HCT116 (cell line): ENCODE results near the gene TXLNB.

Experiments used
- CEBPB ChIP-seq: IDR thresholded peaks from 2 replicates; pipeline ENCODE4 v1.6.1; 2012; ENCODE audit warnings: low read depth
- EZH2 ChIP-seq: fragments of 200-600 bp; sonication (generic); IDR thresholded peaks from 2 replicates; pipeline ENCODE4 v1.6.1; 2017; ENCODE audit warnings: antibody characterized with exemption, mixed run types
- POLR2A ChIP-seq: IDR thresholded peaks from 2 replicates; pipeline ENCODE4 v1.7.0; 2011; ENCODE audit warnings: borderline replicate concordance; ENCODE audit not compliant: insufficient read depth, insufficient read length; ENCODE audit errors: extremely low read depth
- POLR2AphosphoS5 ChIP-seq: IDR thresholded peaks from 2 replicates; pipeline ENCODE4 v1.6.1; 2011; ENCODE audit warnings: mild to moderate bottlenecking, low read depth, low read length, moderate library complexity
- RAD21 ChIP-seq: IDR thresholded peaks from 2 replicates; pipeline ENCODE4 v1.6.1; 2012; ENCODE audit warnings: low read depth, mild to moderate bottlenecking
- SRF ChIP-seq: IDR thresholded peaks from 2 replicates; pipeline ENCODE4 v1.6.1; 2012; ENCODE audit warnings: low read depth
- ZNF274 ChIP-seq: fragments of 200-500 bp; sonication (Bioruptor generic); IDR thresholded peaks from 2 replicates; pipeline ENCODE4 v1.6.1; 2014; ENCODE audit warnings: mild to moderate bottlenecking, low read depth, low read length, inconsistent platforms
- TF ChIP-seq, protein P1 (sequence below): IDR thresholded peaks from 2 replicates; pipeline ENCODE4 v1.6.1; 2012; ENCODE audit warnings: low read depth
- TF ChIP-seq, protein P2 (sequence below), 3 experiments: fragments of 200-600 bp in 1 of 3; sonication (generic) in 1 of 3; IDR thresholded peaks in 2 of 3; conservative IDR thresholded peaks in 1 of 3; 2 replicates each; pipeline ENCODE4 v1.5.1; 2012 to 2017; ENCODE audit warnings: low read depth in 2 of 3, low read length in 2 of 3, antibody characterized with exemption in 1 of 3, borderline replicate concordance in 1 of 3, control low read depth in 1 of 3, mild to moderate bottlenecking in 1 of 3, mixed read lengths in 1 of 3, mixed run types in 1 of 3, moderate library complexity in 1 of 3; ENCODE audit not compliant: insufficient read depth in 1 of 3
- TF ChIP-seq, protein P3 (sequence below): IDR thresholded peaks from 2 replicates; pipeline ENCODE4 v1.6.1; 2012
- TF ChIP-seq, protein P4 (sequence below): IDR thresholded peaks from 2 replicates; pipeline ENCODE4 v1.6.1; 2012

DNA sequence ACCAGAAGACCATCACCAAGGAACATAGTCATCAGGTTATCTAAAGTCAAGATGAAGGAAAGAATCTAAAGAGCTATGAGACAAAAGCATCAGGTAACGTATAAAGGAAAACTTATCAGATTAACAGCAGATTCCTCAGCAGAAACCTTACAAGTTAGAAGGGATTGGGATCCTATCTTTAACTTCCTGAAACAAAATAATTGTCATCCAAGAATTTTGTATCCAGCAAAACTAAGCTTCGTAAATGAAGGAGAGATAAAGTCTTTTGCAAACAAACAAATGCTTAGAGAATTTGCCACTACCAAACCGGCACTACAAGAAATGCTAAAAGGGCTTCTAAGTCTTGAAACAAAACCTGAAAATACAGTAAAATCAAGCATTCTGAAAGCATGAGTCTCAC, 86.0 kb downstream of the TXLNB start:
- TF ChIP-seq RAD21 (no peak), POLR2A (no peak), ZNF274 (no peak), EZH2 (no peak), SRF (no peak), CEBPB (no peak), POLR2AphosphoS5 (no peak)
- TF ChIP-seq, protein P1, sequence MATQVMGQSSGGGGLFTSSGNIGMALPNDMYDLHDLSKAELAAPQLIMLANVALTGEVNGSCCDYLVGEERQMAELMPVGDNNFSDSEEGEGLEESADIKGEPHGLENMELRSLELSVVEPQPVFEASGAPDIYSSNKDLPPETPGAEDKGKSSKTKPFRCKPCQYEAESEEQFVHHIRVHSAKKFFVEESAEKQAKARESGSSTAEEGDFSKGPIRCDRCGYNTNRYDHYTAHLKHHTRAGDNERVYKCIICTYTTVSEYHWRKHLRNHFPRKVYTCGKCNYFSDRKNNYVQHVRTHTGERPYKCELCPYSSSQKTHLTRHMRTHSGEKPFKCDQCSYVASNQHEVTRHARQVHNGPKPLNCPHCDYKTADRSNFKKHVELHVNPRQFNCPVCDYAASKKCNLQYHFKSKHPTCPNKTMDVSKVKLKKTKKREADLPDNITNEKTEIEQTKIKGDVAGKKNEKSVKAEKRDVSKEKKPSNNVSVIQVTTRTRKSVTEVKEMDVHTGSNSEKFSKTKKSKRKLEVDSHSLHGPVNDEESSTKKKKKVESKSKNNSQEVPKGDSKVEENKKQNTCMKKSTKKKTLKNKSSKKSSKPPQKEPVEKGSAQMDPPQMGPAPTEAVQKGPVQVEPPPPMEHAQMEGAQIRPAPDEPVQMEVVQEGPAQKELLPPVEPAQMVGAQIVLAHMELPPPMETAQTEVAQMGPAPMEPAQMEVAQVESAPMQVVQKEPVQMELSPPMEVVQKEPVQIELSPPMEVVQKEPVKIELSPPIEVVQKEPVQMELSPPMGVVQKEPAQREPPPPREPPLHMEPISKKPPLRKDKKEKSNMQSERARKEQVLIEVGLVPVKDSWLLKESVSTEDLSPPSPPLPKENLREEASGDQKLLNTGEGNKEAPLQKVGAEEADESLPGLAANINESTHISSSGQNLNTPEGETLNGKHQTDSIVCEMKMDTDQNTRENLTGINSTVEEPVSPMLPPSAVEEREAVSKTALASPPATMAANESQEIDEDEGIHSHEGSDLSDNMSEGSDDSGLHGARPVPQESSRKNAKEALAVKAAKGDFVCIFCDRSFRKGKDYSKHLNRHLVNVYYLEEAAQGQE: no peak
- TF ChIP-seq, protein P2, sequence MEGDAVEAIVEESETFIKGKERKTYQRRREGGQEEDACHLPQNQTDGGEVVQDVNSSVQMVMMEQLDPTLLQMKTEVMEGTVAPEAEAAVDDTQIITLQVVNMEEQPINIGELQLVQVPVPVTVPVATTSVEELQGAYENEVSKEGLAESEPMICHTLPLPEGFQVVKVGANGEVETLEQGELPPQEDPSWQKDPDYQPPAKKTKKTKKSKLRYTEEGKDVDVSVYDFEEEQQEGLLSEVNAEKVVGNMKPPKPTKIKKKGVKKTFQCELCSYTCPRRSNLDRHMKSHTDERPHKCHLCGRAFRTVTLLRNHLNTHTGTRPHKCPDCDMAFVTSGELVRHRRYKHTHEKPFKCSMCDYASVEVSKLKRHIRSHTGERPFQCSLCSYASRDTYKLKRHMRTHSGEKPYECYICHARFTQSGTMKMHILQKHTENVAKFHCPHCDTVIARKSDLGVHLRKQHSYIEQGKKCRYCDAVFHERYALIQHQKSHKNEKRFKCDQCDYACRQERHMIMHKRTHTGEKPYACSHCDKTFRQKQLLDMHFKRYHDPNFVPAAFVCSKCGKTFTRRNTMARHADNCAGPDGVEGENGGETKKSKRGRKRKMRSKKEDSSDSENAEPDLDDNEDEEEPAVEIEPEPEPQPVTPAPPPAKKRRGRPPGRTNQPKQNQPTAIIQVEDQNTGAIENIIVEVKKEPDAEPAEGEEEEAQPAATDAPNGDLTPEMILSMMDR (IDR thresholded peaks at IDR 0.05 in 2 of 3, conservative IDR thresholded peaks at IDR 0.05 in 1 of 3; ENCODE audit: borderline replicate concordance in 1 of 3, insufficient read depth in 1 of 3, low read depth in 2 of 3, low read length in 2 of 3): no peak
- TF ChIP-seq, protein P3, sequence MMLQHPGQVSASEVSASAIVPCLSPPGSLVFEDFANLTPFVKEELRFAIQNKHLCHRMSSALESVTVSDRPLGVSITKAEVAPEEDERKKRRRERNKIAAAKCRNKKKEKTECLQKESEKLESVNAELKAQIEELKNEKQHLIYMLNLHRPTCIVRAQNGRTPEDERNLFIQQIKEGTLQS: no peak
- TF ChIP-seq, protein P4, sequence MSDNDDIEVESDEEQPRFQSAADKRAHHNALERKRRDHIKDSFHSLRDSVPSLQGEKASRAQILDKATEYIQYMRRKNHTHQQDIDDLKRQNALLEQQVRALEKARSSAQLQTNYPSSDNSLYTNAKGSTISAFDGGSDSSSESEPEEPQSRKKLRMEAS: no peak
